KMS-11 (cell line): ENCODE data around the gene TNFAIP8L2.

Experiments
- H2AFZ ChIP-seq: fragments of 200-600 bp; sonication (generic); 2 replicates; pipeline ENCODE4 v1.6.1; 2016; ENCODE audit warnings: antibody characterized with exemption, mixed run types, low read depth
- H3K27ac ChIP-seq: fragments of 200-600 bp; sonication (generic); 2 replicates; pipeline ENCODE4 v1.6.1; 2016; ENCODE audit warnings: mild to moderate bottlenecking, mixed run types
- H3K27me3 ChIP-seq: fragments of 200-600 bp; sonication (generic); 2 replicates; pipeline ENCODE4 v1.6.1; 2017; ENCODE audit warnings: mild to moderate bottlenecking, low read depth, mixed run types, moderate library complexity; ENCODE audit not compliant: insufficient read depth
- H3K36me3 ChIP-seq: fragments of 200-600 bp; sonication (generic); 2 replicates; pipeline ENCODE4 v1.6.1; 2017; ENCODE audit warnings: mild to moderate bottlenecking, mixed run types; ENCODE audit not compliant: insufficient read depth
- H3K4me1 ChIP-seq: fragments of 200-600 bp; sonication (generic); 2 replicates; pipeline ENCODE4 v1.6.1; 2016; ENCODE audit warnings: mild to moderate bottlenecking, low read depth, mixed run types; ENCODE audit not compliant: poor library complexity, severe bottlenecking
- H3K4me2 ChIP-seq: fragments of 200-600 bp; sonication (generic); 2 replicates; pipeline ENCODE4 v1.7.0; 2016; ENCODE audit warnings: mild to moderate bottlenecking, mixed run types
- H3K4me3 ChIP-seq: fragments of 200-600 bp; sonication (generic); IDR thresholded peaks from 2 replicates; pipeline ENCODE4 v1.6.1; 2017; ENCODE audit warnings: low read depth, low read length, mixed read lengths; ENCODE audit not compliant: insufficient read depth
- H3K79me2 ChIP-seq: fragments of 200-600 bp; sonication (generic); 2 replicates; pipeline ENCODE4 v1.6.1; 2016; ENCODE audit warnings: low read depth, mixed run types; ENCODE audit not compliant: insufficient read depth
- H3K9ac ChIP-seq: fragments of 200-600 bp; sonication (generic); 2 replicates; pipeline ENCODE4 v1.6.1; 2016; ENCODE audit warnings: mild to moderate bottlenecking, mixed run types
- H4K20me1 ChIP-seq: fragments of 200-600 bp; sonication (generic); 2 replicates; pipeline ENCODE4 v1.6.1; 2016; ENCODE audit warnings: mild to moderate bottlenecking, mixed run types; ENCODE audit not compliant: insufficient read depth
- CTCF ChIP-seq: fragments of 200-600 bp; sonication (generic); conservative IDR thresholded peaks from 2 replicates; pipeline ENCODE4 v1.6.1; 2017; ENCODE audit warnings: low read depth, mild to moderate bottlenecking, antibody characterized with exemption, low read length, moderate library complexity, mixed read lengths

TNFAIP8L2 gene

GRCh38 chr1:151171190-151171589, 14.7 kb downstream of the TNFAIP8L2 start:
- no peak overlapping the region for H3K9ac ChIP-seq
- H3K79me2 ChIP-seq = peaks cover 15% of the 10 kb centered on the region
- no peak overlapping the region for H3K4me3 ChIP-seq
- no peaks in the 10 kb centered on the region for H3K27me3 ChIP-seq
- H3K36me3 ChIP-seq = peaks cover 7% of the 10 kb centered on the region; the same call in 1 of the 2 replicates
- no peak overlapping the region for H3K4me2 ChIP-seq
- no peak overlapping the region for H3K27ac ChIP-seq
- H2AFZ ChIP-seq = no peak overlapping the region
- H3K4me1 ChIP-seq = peaks cover 14% of the 10 kb centered on the region
- TF ChIP-seq CTCF = no peak
- no peaks in the 10 kb centered on the region for H4K20me1 ChIP-seq

GRCh38 chr1:151175041-151175741, 18.7 kb downstream of the TNFAIP8L2 start:
- no peak for TF ChIP-seq CTCF
- H3K4me1 ChIP-seq = no peaks in the 10 kb centered on the region
- H3K4me2 ChIP-seq = no peak overlapping the region
- H4K20me1 ChIP-seq = no peaks in the 10 kb centered on the region
- H3K9ac ChIP-seq = no peak overlapping the region
- no peak overlapping the region for H3K27ac ChIP-seq
- H3K36me3 ChIP-seq = peaks cover 9% of the 10 kb centered on the region; the same call in 1 of the 2 replicates
- no peak overlapping the region for H2AFZ ChIP-seq
- H3K4me3 ChIP-seq = no peak overlapping the region
- H3K79me2 ChIP-seq = no peaks in the 10 kb centered on the region
- no peaks in the 10 kb centered on the region for H3K27me3 ChIP-seq

GRCh38 chr1:151175863-151176262, 19.4 kb downstream of the TNFAIP8L2 start, which contains the start of gene TMOD4:
Gene TMOD4, minus strand, starts transcription at chr1:151175981. Its CDS starts 1,106 bp downstream, at chr1:151174875.
- no peak within 1 kb of the TSS for H3K9ac ChIP-seq
- H2AFZ ChIP-seq = no peak within 1 kb of the TSS
- no peak within 1 kb of the TSS for H3K4me2 ChIP-seq
- H3K4me1 ChIP-seq = no peaks in the 10 kb centered on the region
- H3K27me3 ChIP-seq = no peaks in the 10 kb centered on the region
- H4K20me1 ChIP-seq = no peaks in the 10 kb centered on the region
- peak; percentile 97 for TF ChIP-seq CTCF
- no peak within 1 kb of the TSS for H3K27ac ChIP-seq
- no peak within 1 kb of the TSS for H3K4me3 ChIP-seq
- peaks cover 9% of the 10 kb centered on the region; the same call in 1 of the 2 replicates for H3K36me3 ChIP-seq
- H3K79me2 ChIP-seq = no peaks in the 10 kb centered on the region

- Histone ChIP-seq H3K4me1 (no peaks in the 10 kb centered on the region), H4K20me1 (no peaks in the 10 kb centered on the region), H3K4me3 (no peak overlapping the region), H3K79me2 (no peaks in the 10 kb centered on the region), H3K4me2 (no peak overlapping the region), H3K9ac (no peak overlapping the region), H3K27ac (no peak overlapping the region), H3K27me3 (no peaks in the 10 kb centered on the region), H3K36me3 (peaks cover 9% of the 10 kb centered on the region; the same call in 1 of the 2 replicates), H2AFZ (no peak overlapping the region)
- no peak for TF ChIP-seq CTCF
Measured at GRCh38 chr1:151176514-151177045, 20.1 kb downstream of the TNFAIP8L2 start.
